Thyroid gland (tissue), 4 donors: ENCODE results near the gene CCDC106. TPM values are rescaled to one million over a fixed set of nuclear protein-coding genes. Genes with fewer than 3 reads are reported as not detected.

Experiments used
- DNase-seq, 2 donors: peaks; one replicate each; pipeline ENCODE4 v3.0.0-alpha.2; 2019
- H3K27ac ChIP-seq, 3 donors: fragments of 200-600 bp; sonication (generic); 1 replicate in 2 of 3; 2 replicates in 1 of 3; pipeline ENCODE4 v1.5.1; 2016 to 2019; ENCODE audit warnings: mild to moderate bottlenecking in 1 of 3, moderate library complexity in 1 of 3
- H3K27me3 ChIP-seq: fragments of 200-600 bp; sonication (generic); one replicate; pipeline ENCODE4 v1.5.1; 2019
- H3K36me3 ChIP-seq, 2 donors: fragments of 200-600 bp; sonication (generic); one replicate each; pipeline ENCODE4 v1.5.1; 2016 to 2019
- H3K4me1 ChIP-seq, 2 donors: fragments of 200-600 bp; sonication (generic); one replicate each; pipeline ENCODE4 v1.5.1; 2017 to 2019
- H3K4me3 ChIP-seq, 3 donors: fragments of 200-600 bp; sonication (generic); replicated peaks in 1 of 3; 1 replicate in 2 of 3; 2 replicates in 1 of 3; pipeline ENCODE4 v1.5.1; 2016; ENCODE audit warnings: mild to moderate bottlenecking in 1 of 3
- H3K9me3 ChIP-seq: fragments of 200-600 bp; sonication (generic); one replicate; pipeline ENCODE4 v1.5.1; 2017
- CTCF ChIP-seq, 6 experiments: fragments of 200-600 bp in 3 of 6; fragments of 450-650 bp in 3 of 6; sonication (generic) in 3 of 6; IDR thresholded peaks; one replicate each; pipeline ENCODE4 v1.5.1; 2016 to 2019; ENCODE audit warnings: antibody characterized with exemption in 6 of 6, mild to moderate bottlenecking in 2 of 6, inconsistent platforms in 1 of 6, moderate library complexity in 1 of 6
- POLR2A ChIP-seq, 2 donors: fragments of 450-650 bp; IDR thresholded peaks; one replicate each; pipeline ENCODE4 v1.6.1; 2017; ENCODE audit warnings: antibody characterized with exemption in 2 of 2, mild to moderate bottlenecking in 2 of 2, moderate library complexity in 1 of 2
- WGBS, 2 donors: methylation state at CpG; one replicate each; pipeline ENCODE4 v1.1.5; 2017; 5-methylcytosine and 5-hydroxymethylcytosine counted together
- intact Hi-C: fragments of 100-400 bp; cut with DNase I; formaldehyde crosslinking; loops from one replicate; pipeline ENCODE4 v1.15.1; 2023
- total RNA-seq, 4 donors: library from RNA; depleted of rRNA; stranded (reverse); fragments of >200 nt; gene quantifications; one replicate each; pipeline ENCODE4 v1.2.3, GENCODE V29; 2016

The CCDC106 gene
- total RNA-seq, 4 donors from 2014 or later = 11.2 to 23.2 (median 20.7) TPM

- no peaks in the 10 kb centered on the region for H3K27me3 ChIP-seq
- H3K9me3 ChIP-seq = no peaks in the 10 kb centered on the region
- H3K27ac ChIP-seq = peak overlapping the region; percentile 86 to 96 (median 91)
- peaks cover 0 to 5% of the 10 kb centered on the region in 2 donors for H3K36me3 ChIP-seq
- DNase-seq = peak; percentile 36 to 54
- intact Hi-C loops = no loop called here
- peak in 1 of 2 donors; percentile 5 for TF ChIP-seq POLR2A (IDR thresholded peaks at IDR 0.05)
- TF ChIP-seq CTCF (IDR thresholded peaks at IDR 0.05) = no peak
- peaks cover 32 to 49% of the 10 kb centered on the region in 2 donors for H3K4me1 ChIP-seq
- peak overlapping the region in 1 of 3 donors; percentile 84 for H3K4me3 ChIP-seq
- 1 to 2% methylated on average over 10 to 32 of the region's 65 CpGs for WGBS, 2 donors
Measured at GRCh38 chr19:55642153-55643002, 5.6 kb upstream of the CCDC106 start.

- WGBS, 2 donors = 1 to 2% methylated on average over 43 to 50 of the region's 56 CpGs
- TF ChIP-seq POLR2A (IDR thresholded peaks at IDR 0.05) (peak in 1 of 2 donors; percentile 4), CTCF (IDR thresholded peaks at IDR 0.05) (no peak)
- H3K4me1 ChIP-seq = peaks cover 33 to 52% of the 10 kb centered on the region in 2 donors
- peak within 1 kb of the TSS; percentile 31 to 96 (median 93) for H3K27ac ChIP-seq
- H3K27me3 ChIP-seq = no peaks in the 10 kb centered on the region
- DNase-seq = peak; percentile 72 to 75
- H3K4me3 ChIP-seq = peak within 1 kb of the TSS; percentile 34 to 84 (median 60)
- intact Hi-C loops = no loop called here
- H3K36me3 ChIP-seq = peaks cover 0 to 5% of the 10 kb centered on the region in 2 donors
- H3K9me3 ChIP-seq = no peaks in the 10 kb centered on the region
Measured at GRCh38 chr19:55643003-55643886, 4.8 kb upstream of the CCDC106 start, which contains the start of gene ZNF581. Gene ZNF581, plus strand, starts transcription at chr19:55643649. Its CDS starts 923 bp downstream, at chr19:55644572.

GRCh38 chr19:55643887-55644176, 4.2 kb upstream of the CCDC106 start:
- intact Hi-C loops = no loop called here
- Histone ChIP-seq H3K36me3 (peaks cover 0 to 5% of the 10 kb centered on the region in 2 donors), H3K9me3 (no peaks in the 10 kb centered on the region), H3K27me3 (no peaks in the 10 kb centered on the region), H3K27ac (peak overlapping the region; percentile 31 to 96 (median 93)), H3K4me3 (peak overlapping the region; percentile 34 to 84 (median 60)), H3K4me1 (peaks cover 37 to 55% of the 10 kb centered on the region in 2 donors)
- 1 to 2% methylated on average over 15 of the region's 15 CpGs for WGBS, 2 donors
- DNase-seq = no peak
- TF ChIP-seq POLR2A (IDR thresholded peaks at IDR 0.05) = no peak
- no peak for TF ChIP-seq CTCF (IDR thresholded peaks at IDR 0.05)

GRCh38 chr19:55644191-55644833, 3.7 kb upstream of the CCDC106 start:
- TF ChIP-seq CTCF (IDR thresholded peaks at IDR 0.05) = no peak
- TF ChIP-seq POLR2A (IDR thresholded peaks at IDR 0.05) = no peak
- no peak for DNase-seq
- WGBS, 2 donors = 51 to 58% methylated on average over 12 of the region's 12 CpGs
- Histone ChIP-seq H3K27me3 (no peaks in the 10 kb centered on the region), H3K36me3 (peaks cover 0 to 5% of the 10 kb centered on the region in 2 donors), H3K4me3 (peak overlapping the region in 2 of 3 donors; percentile 34 to 84), H3K9me3 (no peaks in the 10 kb centered on the region), H3K4me1 (peaks cover 42 to 58% of the 10 kb centered on the region in 2 donors), H3K27ac (peak overlapping the region in 1 of 3 donors; percentile 93)
- intact Hi-C loops = no loop called here
